HG03135 (cell line): ENCODE data around the gene ACSS1.

ENCODE experiments used
- ATAC-seq: cut with Tn5 transposase; IDR thresholded peaks from one replicate; pipeline ENCODE4 v1.9.1; 2021; ENCODE audit warnings: mild to moderate bottlenecking, moderate library complexity; ENCODE audit not compliant: unreplicated experiment

The ACSS1 gene

GRCh38 chr20:25058051-25058846 lies at the start of gene ACSS1:
Gene ACSS1, minus strand, starts transcription at chr20:25058139. Its CDS starts 37 bp downstream, at chr20:25058102.
- ATAC-seq = peak; percentile 67

- ATAC-seq = no peak
Measured at GRCh38 chr20:25103526-25103925, 45.6 kb upstream of the ACSS1 start.

GRCh38 chr20:25100914-25101313 lies 43.0 kb upstream of the ACSS1 start:
- no peak for ATAC-seq

DNA sequence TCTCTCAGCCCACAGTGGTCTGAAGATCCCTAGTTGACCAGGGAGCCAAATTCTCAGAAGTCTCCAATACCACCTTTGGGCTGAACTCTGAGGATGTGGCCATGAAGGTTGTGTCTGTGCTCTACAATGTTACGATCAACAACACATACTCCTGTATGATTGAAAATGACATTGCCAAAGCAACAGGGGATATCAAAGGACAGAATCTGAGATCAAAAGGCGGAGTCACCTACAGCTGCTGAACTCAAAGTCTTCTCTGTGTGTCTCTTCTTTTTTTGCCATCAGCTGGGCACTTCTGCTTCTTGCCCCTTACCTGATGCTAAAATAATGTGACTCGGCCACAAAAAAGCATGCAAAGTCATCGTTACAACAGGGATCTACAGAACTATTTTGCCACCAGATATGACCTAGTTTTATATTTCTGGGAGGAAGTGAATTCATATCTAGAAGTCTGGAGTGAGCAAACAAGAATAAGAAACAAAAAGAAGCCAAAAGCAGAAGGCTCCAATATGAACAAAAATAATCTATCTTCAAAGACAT lies 41.7 kb upstream of the ACSS1 start:
- ATAC-seq = no peak

DNA sequence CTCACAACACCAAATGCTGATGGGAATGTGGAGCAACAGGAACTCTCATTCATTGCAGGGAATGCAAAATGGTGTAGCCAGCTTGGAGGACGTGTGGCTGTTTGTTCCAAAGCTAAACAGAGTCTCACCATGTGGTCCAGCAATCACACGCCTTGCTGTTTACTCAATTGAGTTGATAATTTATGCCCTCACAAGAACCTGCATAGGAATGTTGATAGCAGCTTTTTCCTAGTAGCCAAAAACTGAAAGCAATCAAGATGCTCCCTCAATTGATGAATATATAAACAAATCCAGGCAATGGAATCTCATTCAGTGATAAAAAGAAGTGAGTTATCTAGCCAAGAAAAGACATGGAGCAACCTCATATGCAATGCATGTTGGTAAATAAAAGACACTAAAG lies 39.6 kb upstream of the ACSS1 start:
- ATAC-seq = no peak

DNA sequence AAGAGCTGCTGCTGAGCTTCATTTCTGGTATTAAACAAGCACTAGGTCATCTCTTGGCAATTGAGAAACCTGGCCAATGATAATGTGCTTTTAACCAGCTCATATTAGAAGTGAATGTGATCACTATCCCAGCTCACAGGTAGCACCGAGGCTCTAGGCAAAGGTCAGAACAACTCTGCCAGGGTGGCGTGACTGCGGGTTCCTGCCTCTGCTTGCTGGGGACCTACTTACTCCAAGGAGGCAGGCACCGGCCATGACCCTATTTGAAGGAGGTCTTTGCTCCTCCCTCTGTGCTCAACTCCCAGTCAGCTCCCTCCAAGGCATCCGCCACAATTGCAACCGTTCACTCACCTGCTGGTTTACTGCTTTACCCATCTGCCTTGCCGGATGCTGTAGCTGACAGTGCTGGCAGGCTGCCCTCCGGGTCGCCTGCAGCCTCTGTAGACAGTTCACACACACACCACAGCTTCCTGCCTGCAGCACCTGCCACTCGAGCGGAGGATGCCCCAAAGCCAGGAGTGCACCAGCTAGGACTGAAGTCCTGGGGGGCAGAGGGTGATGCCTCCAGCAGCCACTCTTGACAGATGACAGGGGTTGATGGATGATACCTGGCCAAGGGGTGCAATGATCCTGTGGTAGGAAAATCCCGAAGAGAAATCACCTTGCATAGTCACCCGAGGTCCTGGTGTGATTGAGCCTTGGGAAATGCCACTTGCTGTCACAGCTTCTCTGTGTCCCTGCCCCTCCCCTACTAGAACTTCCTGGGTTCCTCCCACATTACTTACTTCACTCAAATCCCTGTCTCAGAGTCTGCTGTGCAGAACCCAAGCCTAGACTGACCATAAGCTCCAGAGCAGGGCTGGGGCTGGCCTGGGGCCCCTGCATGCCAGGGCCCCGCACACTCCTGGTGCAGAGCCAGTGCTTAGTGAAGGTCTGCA lies 32.8 kb upstream of the ACSS1 start:
- ATAC-seq = peak; percentile 82

- no peak for ATAC-seq
Measured at GRCh38 chr20:25089662-25090061, 31.7 kb upstream of the ACSS1 start.

DNA sequence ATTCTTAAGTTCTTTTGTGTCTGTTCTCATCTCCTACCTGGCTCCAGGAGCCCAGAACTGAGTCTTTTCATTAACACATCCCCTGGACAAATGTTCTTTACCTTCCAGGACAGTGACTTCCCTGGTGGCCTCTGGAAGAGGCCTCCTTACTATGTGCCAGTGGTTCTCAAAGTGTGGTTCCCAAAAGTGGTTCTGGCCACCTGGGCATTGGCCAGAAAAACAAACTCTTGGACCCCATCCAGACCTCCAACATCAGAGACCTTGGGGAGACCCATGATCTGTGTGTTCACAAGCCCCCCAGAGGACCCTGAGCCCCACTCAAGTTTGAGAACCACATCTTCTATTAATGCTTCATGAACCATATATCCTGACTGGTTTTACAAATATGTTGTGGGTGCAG lies 31.2 kb upstream of the ACSS1 start:
- ATAC-seq = no peak

GRCh38 chr20:25088267-25088666 lies 30.3 kb upstream of the ACSS1 start:
- no peak for ATAC-seq

GRCh38 chr20:25087186-25087929 lies 29.4 kb upstream of the ACSS1 start:
- no peak for ATAC-seq

- ATAC-seq = no peak
Measured at GRCh38 chr20:25085756-25086495, 28.0 kb upstream of the ACSS1 start.

GRCh38 chr20:25084626-25085187 lies 26.8 kb upstream of the ACSS1 start:
- ATAC-seq = no peak

DNA sequence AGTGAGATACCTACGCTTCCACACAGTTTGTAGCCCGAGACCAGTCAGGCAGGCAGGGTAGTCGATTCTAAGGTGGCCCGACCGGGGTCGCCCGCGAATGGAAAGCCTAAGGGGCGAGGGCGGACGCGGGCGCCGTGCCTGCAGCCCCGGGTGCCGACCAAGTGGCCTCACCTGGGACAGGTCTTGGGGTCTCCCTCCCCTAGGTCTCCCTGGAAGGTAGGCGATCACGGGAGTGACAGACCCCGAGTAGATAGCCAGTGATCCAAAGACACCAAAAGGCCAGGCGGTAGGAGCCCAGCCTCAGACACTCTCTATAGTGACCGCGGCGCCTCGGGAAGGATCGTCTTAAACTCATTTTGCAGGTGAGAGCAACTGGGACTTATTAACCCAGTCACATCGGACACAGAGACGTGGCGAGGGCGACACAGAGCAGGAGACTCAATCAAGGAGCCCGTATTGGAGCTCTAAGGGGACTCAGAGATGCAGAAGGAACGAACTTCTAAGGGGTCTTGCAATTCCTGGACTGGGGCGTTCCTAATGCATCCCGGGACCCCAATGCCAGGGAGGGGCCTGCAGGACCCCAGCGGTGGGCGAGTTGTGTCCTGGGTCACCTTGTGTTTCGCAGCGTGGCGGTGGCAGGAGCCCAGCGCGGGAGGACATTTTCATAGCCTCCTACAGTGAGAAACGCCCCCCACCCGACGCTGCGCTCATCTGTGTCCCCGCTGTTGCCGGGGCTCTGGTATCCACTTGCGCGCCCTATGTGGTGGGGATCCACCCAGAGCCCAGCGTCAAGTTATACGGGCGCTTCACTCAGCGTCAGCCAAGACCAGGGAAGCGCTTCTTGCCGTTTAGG lies 26.1 kb upstream of the ACSS1 start:
- ATAC-seq = no peak

DNA sequence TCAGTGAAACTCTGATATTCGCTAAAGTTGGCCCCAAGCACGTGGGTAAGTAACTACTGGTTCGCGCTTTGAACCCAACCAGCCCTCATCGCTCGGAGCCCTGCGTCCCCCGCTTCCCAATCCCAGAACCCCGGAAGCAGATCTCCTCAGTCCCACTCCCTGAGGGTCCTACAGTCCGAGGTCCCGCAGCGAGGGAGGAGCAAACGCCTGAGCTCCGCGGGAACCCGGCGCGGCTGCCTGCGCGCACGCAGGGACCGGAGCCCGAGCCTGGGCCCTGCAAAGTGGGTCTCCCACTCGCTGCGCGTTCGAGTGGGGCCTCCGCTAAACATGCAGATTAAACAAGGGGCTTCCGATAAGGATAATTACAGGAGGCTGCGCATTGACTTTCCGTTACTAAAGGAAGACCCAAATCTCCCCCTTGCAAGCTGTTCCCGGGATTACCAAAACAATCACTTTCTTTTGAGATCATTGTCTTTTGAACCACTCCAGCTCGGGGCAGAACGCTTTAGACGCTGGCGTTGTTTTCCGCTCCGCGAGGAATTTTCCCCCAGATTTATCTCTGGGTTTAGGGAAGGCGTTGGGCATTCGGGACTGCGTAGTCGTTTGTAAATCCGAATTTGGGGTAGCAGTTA lies 25.3 kb upstream of the ACSS1 start:
- ATAC-seq = no peak

DNA sequence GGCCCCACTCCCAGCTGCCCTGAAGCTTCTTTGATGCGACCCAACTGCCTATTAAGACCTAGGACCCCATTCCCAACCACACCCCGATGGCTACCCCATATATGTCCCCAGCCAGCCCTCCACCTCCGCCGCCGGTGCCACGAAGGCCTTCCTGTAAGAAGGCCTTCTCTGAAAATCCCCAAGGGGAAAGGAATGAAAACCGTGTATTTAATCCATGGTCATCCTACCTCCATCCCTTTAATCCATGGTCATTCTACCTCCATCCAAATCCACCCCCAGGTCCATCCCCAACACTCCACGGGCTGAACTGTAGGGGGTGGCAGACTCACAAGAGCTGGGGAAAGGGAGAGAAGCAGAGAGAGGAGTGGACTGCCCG lies 24.5 kb upstream of the ACSS1 start:
- no peak for ATAC-seq

GRCh38 chr20:25081730-25082497 lies 24.0 kb upstream of the ACSS1 start, which contains the start of gene VSX1:
Gene VSX1, minus strand, starts transcription at chr20:25082141. Its CDS starts 45 bp downstream, at chr20:25082096.
- ATAC-seq = no peak

- ATAC-seq = no peak
Measured at GRCh38 chr20:25081065-25081729, 23.3 kb upstream of the ACSS1 start.
